Large intestine (tissue), 3 donors: Measurements from ENCODE around the gene HSPA6. TPM values are rescaled to one million over a fixed set of nuclear protein-coding genes. Genes with fewer than 3 reads are reported as not detected.
A peak's percentile ranks its signal among the peaks of the same experiment; 100 is the strongest.
"Not testable (repeated sequence)": the region's sequence is repeated elsewhere in the genome, so short reads cannot be mapped to it uniquely, and the experiment has no call there.

Source experiments
- DNase-seq, 2 donors: peaks; one replicate each; pipeline versions ENCODE4 v3.0.0 to v3.0.0-alpha.2; 2013
- H3K27ac ChIP-seq: one replicate; pipeline ENCODE4 v1.5.1; 2013; ENCODE audit warnings: low read length
- H3K27me3 ChIP-seq: 2 replicates; pipeline ENCODE4 v1.6.1; 2013; ENCODE audit warnings: low read length; ENCODE audit not compliant: control insufficient read depth, insufficient read depth
- H3K36me3 ChIP-seq: 2 replicates; pipeline ENCODE4 v1.6.1; 2013; ENCODE audit warnings: low read length; ENCODE audit not compliant: control insufficient read depth, insufficient read depth
- H3K4me1 ChIP-seq: one replicate; pipeline ENCODE4 v1.6.1; 2013; ENCODE audit warnings: low read length; ENCODE audit not compliant: control insufficient read depth, insufficient read depth
- H3K4me3 ChIP-seq: one replicate; pipeline ENCODE4 v1.5.1; 2013; ENCODE audit warnings: low read length
- H3K9me3 ChIP-seq: one replicate; pipeline ENCODE4 v1.6.1; 2013; ENCODE audit warnings: mild to moderate bottlenecking, low read depth, low read length, moderate library complexity; ENCODE audit not compliant: control insufficient read depth
- WGBS: methylation state at CpG from one replicate; pipeline ENCODE4 v1.1.5; 2013; ENCODE audit warnings: low lambda C conversion rate; ENCODE audit not compliant: insufficient coverage; 5-methylcytosine and 5-hydroxymethylcytosine counted together
- polyA plus RNA-seq: library from polyadenylated mRNA; unstranded; fragments of 120-200 nt; gene quantifications from one replicate; pipeline ENCODE4 v1.2.1, GENCODE V29; 2013

HSPA6 gene
- polyA plus RNA-seq, 1 donor = 0.46 TPM

DNA sequence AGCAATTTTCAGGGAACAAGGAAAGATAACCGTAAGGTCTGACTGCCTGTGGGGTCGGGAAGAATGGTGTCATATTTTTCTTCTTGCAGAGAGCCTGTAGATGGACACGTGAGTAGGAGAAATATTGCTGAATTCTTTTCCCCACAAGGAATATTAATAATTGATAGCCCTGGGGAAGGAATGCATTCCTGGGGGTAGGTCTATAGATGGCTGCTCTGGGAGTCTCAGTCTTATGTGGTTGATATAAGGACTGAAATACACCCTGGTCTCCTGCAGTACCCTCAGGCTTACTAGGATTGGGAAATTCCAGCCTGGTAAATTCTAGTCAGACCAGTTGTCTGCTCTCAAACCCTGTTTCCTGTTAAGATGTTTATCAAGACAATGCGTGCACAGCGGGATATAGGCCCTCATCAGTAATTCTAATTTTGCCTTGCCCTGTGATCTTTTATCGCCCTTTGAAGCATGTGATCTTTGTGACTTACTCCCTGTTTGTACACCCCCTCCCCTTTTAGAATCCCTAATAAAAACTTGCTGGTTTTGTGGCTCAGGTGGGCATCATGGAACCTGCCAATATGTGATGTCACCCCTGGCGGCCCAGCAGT lies 12.8 kb downstream of the HSPA6 start:
- DNase-seq, H3K9me3 ChIP-seq, H3K27ac ChIP-seq, H3K4me3 ChIP-seq, H3K4me1 ChIP-seq, H3K36me3 ChIP-seq: not testable (repeated sequence)
- no CpG with 5 or more reads among the region's 7 CpGs for WGBS
- peaks cover 40% of the 10 kb centered on the region for H3K27me3 ChIP-seq

DNA sequence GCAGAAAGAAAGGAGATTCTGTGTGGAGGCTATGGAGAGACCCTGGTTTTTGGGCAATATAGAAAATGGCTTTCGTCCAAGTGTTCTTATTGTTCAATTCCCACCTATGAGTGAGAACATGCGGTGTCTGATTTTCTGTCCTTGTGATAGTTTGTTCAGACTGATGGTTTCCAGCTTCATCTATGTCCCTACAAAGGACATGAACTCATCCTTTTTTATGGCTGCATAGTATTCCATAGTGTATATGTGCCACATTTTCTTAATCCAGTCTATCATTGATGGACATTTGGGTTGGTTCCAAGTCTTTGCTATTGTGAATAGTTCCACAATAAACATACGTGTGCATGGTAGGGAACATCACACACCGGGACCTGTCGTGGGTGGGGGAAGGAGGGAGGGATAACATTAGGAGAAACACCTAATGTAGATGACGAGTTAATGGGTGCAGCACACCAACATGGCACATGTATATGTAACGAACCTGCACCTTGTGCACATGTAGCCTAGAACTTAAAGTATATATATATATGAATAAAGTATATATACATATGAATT lies 14.7 kb downstream of the HSPA6 start:
- H3K4me1 ChIP-seq, DNase-seq, H3K9me3 ChIP-seq, H3K36me3 ChIP-seq, H3K4me3 ChIP-seq, H3K27ac ChIP-seq: not testable (repeated sequence)
- no CpG with 5 or more reads among the region's 7 CpGs for WGBS
- peaks cover 32% of the 10 kb centered on the region for H3K27me3 ChIP-seq

DNA sequence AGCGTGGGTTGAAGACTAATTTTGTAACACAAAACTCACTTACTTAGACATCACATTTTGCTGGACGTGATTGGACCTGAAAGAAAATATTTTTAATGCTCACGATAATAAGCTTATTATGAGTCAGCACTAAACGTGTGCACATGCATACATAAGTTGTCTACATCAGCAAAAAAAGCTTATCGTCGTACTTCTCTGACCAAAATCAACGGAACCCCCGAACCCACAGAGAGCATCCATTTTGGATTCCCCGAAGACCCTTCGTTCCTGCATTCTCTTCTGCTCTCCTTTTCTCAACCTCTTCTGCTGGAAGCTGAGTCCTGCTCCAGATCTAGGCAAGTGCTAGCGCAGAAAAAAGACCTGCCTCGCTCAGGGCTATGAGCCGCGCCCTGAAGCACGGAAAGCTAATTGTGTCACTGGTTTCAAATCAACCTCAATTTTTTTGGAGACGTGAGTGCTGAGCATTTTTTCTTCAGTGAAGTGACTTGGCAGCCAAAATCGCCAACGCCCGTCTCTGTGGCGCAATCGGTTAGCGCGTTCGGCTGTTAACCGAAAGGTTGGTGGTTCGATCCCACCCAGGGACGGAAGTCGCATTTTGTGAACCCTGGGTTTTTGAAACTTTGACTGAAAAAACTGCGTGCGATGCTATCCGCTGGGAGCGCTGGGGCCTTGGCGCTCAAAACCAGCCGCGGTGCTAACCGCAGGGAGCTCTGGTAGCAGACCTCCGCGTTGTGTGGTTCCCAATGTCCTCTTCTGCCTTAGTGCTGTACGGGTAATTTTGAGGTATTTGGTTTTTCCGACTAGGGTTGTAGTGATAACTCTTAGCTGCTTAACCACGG lies 15.6 kb downstream of the HSPA6 start:
- not testable (repeated sequence) for H3K9me3 ChIP-seq, H3K4me3 ChIP-seq, H3K27ac ChIP-seq

DNA sequence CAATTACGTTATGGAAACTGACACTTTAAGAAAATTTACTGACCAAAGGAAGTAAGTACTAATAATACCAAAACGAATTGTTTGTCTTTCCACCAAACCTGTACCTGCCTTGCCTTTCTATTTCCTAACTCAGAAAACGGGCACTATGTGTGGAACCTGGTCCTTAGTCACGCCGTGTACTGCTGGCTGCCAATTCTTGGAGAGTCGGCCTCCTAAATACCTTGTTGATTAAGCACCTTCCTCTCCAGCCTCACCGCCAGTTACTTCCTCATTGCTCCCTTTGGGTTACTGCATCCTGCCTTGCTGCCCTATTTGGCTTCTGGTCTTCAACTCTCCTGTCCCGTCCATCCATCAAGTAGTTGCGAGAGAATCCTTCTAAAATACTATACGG lies 16.2 kb downstream of the HSPA6 start:
- H3K27me3 ChIP-seq = peaks cover 32% of the 10 kb centered on the region
- not testable (repeated sequence) for H3K4me3 ChIP-seq, H3K36me3 ChIP-seq, H3K9me3 ChIP-seq, H3K4me1 ChIP-seq, H3K27ac ChIP-seq, DNase-seq
- WGBS = no CpG with 5 or more reads among the region's 10 CpGs

More for the DNA sequence above, 15.6 kb downstream of the HSPA6 start:
- H3K4me1 ChIP-seq, H3K36me3 ChIP-seq: not testable (repeated sequence)
- peaks cover 32% of the 10 kb centered on the region for H3K27me3 ChIP-seq
- DNase-seq = peak in 1 of 2 donors; percentile 23
- 24% methylated on average over 3 of the region's 41 CpGs for WGBS

DNA sequence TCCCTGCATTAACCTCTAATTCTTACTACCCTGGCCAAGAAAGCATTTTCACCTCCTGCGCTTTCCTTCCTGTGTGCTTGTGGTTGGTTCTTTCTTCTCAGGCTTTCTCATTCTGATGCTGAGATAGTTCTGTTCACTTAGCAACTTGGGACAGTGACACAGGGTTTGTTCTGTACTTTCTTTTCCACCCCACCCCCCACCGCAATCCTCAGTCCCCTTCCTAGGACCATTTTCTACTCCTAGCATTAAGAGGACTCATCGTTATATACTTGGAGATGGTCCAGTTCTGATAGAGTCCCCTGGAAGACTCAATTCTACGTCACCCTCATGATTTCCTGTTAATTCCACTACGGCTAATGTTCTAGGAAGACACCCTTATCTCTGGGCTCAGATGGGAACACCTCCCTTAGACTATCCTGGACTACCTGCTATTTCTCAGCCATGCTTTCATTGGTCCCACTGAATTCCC lies 17.8 kb downstream of the HSPA6 start:
- not testable (repeated sequence) for H3K4me3 ChIP-seq, H3K36me3 ChIP-seq, H3K27ac ChIP-seq, H3K9me3 ChIP-seq, DNase-seq, H3K4me1 ChIP-seq
- peaks cover 32% of the 10 kb centered on the region for H3K27me3 ChIP-seq
- 80% methylated on average over 1 of the region's 5 CpGs for WGBS

DNA sequence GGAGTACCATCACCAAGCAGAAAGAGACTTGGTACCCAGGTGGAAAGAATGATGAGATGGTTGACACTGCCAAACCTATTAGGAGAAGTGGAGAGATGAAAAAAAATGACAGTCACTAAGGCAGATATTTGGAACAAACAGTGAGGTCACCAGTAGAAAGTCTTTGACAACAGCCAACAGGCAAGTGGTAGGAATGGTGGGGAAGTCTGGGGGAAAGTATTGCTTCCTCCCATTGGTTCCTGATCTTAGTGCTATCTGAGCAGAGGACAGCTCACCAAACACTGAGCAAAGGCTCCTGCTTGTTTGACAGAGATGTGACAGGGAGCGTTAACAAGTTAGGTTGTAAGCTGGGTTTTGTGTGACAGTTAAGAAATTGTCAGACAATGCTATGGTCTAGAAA lies 18.8 kb downstream of the HSPA6 start:
- not testable (repeated sequence) for H3K4me1 ChIP-seq, H3K36me3 ChIP-seq, H3K9me3 ChIP-seq, H3K4me3 ChIP-seq, H3K27ac ChIP-seq, DNase-seq
- peaks cover 32% of the 10 kb centered on the region for H3K27me3 ChIP-seq
- WGBS = no CpG with 5 or more reads among the region's 1 CpG

DNA sequence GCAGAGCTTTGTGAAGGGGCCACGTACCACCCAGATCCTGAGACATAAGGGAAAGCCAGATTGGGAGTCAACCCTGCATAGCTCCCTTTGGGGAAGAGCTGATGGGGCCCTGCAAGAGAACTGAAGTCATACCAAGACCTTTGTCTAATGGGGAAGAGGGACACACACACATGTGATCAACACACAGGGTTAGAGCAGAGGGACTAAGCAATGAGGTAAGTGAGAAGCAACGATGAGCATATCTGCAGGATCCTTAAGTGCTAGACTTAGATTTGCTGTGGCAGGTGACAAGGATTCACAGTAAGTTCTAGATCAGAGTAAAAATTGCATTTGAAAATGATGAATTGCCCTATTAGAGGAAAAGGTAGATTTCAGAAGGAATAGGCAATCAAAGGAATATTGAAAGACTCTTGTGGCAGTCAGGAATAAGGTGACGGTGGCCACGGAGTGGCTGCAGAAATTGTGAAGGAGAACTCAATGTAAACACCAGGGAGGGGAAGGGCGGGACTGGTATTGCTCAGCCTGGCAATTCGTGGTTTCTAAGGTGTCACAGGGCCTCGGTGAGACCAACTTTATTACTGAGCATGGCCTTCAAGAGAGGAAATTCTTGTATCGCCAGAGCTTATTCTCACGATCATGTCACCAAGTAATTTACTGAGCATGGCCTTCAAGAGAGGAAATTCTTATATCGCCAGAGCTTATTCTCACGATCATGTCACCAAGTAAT lies 20.8 kb downstream of the HSPA6 start:
- H3K9me3 ChIP-seq, H3K4me1 ChIP-seq, H3K27ac ChIP-seq, H3K4me3 ChIP-seq, DNase-seq, H3K36me3 ChIP-seq: not testable (repeated sequence)
- 50% methylated on average over 3 of the region's 11 CpGs for WGBS
- H3K27me3 ChIP-seq = peaks cover 23% of the 10 kb centered on the region

DNA sequence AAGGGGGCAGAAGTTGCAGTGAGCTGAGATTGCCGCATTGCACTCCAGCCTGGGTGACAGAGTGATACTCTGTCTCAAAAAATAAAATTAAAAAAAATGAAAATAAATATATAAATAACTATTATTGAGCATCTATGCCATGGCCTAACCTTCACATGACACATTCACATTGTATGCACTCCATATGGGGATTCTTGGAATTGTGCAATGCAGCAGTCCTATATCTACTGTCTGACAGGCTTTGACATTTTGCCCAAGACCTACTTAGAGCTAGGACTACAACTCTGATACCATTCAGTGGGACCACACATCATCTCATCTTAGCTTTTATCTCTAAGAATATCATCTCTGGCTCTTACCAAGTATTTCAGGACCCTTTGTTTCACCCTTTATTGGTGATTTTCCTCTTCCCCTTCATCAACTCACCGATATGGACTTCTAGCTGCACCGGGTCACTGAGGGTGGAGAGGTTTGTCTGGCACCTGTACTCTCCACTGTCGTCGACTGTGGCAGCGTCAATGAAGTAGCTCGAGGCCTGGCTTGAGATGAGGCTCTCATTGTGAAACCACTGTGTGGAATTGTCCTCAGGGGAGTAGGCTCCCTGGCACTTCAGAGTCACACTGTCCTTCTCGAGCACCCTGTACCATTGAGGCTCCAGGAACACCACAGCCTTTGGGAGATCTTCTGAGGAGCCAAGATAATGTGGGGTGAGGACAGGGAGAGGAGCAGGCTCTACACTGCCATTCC lies 23.8 kb downstream of the HSPA6 start:
- not testable (repeated sequence) for H3K27me3 ChIP-seq, H3K9me3 ChIP-seq, H3K4me1 ChIP-seq, DNase-seq, H3K36me3 ChIP-seq, H3K27ac ChIP-seq, H3K4me3 ChIP-seq
- no CpG with 5 or more reads among the region's 8 CpGs for WGBS

DNA sequence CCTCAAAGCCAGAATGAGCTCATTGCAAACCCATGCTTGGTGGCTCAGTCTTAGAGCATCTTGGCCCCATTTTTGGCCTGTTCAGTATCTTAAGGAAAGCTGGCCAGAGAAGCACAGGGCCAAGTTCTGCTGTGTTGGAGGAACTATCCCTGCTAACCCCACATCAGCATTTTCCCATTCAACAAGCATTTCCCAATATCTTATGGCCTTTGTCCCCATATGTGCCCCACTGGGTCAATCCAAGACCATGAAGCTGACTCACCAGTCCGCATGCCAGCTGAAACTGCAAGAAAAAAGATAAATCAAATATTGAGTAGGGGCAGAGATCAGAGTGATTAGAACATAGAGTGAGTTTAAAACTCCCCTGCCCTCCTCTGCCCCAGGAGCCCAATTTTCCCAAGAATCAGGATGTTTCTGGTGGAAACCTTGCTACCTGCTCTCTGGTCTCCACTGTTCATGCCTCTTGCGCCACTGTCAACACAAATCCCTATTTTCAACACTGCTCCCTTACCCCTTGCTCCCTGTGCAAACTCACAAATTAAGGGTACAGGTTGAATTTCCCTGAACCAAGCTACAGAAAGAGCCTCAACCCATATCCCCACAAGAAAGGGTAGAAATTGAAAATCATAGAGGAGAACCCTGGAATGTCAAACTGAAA lies 24.5 kb downstream of the HSPA6 start:
- not testable (repeated sequence) for H3K27ac ChIP-seq, H3K4me3 ChIP-seq, H3K4me1 ChIP-seq, H3K9me3 ChIP-seq, H3K27me3 ChIP-seq, H3K36me3 ChIP-seq
- DNase-seq = peak in 1 of 2 donors; percentile 27
- no CpG with 5 or more reads among the region's 2 CpGs for WGBS
